GM19043 (cell line): ENCODE measurements around the gene HS3ST3A1.

ENCODE experiments used
- ATAC-seq: cut with Tn5 transposase; IDR thresholded peaks from one replicate; pipeline ENCODE4 v1.9.1; 2021; ENCODE audit warnings: low read depth; ENCODE audit not compliant: unreplicated experiment

HS3ST3A1 gene

DNA sequence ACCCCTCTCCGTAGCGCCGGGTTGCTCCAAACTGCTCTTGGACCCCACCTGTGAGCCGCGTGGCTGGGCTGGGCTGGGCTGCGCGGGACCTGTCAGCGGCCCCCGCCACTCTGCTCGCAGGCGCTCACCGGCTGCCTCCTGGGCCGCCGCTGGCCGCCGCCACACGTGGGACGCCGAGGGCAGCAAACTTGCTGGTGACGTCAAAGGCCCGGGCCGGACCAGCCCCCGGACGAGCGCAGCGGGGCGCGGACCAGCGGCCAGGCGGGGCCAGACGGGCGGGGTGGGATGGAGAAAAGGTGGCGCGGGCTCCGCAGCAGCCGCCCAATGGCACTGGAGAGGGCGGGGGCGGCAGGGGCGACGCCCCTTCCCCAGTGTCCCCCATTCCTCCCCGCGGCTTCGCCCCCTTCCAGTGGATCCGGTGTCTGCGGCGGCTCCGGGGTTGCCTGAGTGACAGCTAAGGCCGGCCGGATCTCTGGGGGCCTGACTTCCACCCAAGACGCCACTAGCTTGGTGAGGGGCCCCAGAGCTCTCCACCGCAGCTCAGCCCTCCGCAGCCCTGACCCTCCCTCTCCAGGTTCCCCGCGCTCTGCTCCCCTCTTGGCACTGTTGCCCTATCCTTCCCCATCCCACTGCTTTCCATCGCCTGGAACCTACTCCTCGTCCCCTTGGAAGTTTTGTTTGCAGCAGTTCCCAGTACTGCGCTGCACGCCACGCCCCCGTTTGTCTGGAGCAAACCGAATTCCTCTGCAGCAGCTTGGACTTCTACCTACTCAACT, at the start of gene HS3ST3A1:
HS3ST3A1 (minus strand) TSS at position 154 of the 776 bp plus-strand sequence. CDS start 800 bp downstream, outside the sequence.
- no peak for ATAC-seq

DNA sequence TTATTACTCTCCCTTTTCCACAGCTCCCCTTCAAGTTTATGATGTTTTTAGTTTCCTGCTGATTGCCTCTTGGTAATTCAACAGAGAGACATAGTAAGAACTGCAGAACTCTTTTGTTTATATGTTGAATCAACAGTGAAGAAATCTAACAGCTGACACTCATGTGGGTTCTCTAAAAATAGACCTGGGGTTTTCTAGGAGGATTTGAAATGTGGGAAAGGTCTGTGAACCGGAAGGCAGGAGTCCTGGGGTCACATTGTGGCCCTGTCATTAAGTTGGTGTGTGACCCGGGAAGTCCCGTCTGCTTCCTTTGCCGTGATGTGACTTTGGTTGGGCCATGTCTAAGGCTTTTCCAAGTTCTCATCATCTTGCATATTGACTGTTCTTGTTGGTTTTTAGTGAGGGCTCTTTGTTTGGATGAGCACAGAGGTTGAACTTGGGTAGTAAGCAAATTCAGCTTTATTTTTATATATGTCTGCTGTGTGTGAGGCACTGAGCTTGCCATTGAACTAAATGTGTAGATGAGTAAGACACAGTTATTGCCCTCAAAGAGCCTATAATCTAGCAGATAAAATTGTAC, 48.5 kb upstream of the HS3ST3A1 start:
- no peak for ATAC-seq

DNA sequence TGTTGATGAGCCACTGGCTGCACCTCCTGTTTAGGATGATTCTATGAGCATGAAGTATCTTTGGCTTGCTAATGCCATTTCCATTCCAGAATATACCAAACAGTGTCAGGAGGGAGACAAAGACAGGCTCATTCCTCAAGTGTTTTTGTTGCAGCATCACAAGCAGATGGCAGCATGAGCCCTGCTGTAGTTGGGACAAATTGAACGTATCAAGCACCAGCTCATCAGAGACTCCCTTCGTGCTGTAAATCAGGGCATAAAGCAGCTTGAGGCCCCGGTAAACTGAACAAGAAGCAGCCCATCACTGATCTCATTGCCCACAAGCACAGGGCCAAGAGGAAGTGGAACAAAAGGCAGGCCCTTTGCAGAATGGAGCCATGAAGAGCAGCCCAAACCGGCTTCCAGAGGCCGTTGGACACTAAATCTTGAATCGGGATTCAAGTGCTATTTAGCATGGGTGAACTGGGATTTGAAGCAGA, 45.9 kb upstream of the HS3ST3A1 start:
- no peak for ATAC-seq

DNA sequence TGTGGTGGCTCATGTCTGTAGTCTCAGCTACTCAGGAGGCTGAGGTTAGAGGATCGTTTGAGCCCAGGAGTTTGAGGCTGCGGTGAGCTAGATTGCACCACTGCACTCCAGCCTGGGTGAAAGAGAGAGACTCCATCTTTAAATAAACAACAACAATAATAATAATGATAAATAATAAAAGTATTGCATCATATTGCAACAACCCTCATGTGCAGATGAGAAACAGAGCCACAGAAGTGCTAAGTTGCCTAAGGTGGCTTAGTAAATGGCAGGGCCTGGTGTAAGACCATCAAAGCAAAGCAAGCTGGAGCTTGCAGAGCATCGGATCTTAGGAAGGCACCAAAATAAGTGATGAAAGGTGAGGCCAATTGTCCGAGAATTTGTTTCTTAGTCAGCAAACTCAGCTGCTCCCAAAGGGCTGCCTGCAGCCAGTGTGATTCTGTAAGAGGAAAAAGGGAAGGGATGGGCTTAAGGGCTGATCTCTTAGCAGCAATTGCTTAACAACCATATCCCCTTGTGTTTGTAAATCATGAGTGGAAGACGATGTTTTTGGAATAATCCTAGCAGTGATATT, 45.3 kb upstream of the HS3ST3A1 start:
- no peak for ATAC-seq

DNA sequence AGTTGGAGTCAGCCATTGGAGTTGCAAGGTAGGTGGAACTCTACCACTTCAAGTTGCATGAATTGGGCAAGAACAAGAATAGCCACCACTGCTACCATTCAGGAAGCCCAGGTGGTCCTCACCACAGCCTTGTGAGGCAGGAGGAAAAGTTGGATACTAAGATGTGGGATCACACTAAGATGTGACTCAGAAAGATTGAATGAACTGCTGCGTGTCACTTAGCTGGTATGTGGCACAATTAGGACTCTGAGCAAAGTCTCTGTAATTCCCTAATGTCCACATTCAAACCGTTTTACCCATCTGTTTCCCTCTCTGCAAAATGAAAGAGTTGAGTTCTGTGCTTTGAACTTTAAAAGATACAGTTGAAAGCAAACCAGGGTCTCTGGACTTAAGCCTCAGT, 44.7 kb upstream of the HS3ST3A1 start:
- ATAC-seq = no peak

DNA sequence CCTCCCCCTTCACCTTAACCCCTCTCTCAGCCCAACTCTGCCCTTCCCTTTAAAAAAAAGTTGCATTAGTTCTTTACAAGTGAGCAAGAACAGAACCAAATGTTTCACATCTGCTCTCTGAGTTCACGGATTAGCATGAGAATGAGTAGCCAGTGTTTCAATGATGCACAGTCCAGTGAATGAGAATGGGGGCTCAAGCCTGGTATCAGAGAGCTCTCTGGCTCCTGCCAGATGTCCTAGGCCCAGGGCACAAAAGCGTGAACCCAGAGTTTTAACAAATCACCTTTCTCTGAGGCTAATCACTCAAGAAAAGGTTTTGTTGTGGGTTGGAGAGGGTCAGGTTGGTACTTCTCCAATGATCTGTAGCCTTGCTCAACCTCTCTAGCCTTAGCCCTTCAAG, 41.5 kb upstream of the HS3ST3A1 start:
- no peak for ATAC-seq

DNA sequence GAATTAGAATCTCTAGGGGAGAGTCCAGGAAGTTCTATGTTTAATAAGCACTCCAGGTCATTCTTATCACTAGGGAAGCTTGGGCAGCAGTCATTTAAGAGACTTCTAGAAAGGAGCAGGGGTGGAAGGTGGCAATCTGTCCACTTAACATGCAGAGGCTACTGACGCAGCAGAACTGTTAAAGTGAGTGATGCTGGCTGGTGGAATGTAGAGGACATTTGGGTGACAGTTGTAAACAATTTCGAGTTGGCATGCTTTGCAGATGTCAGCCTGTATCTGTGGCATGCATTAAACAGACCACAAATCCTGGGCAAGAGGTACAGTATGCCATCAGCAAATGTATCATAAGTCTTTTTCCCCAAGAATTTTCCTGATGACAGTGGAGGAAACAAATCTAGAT, 40.5 kb upstream of the HS3ST3A1 start:
- ATAC-seq = no peak

DNA sequence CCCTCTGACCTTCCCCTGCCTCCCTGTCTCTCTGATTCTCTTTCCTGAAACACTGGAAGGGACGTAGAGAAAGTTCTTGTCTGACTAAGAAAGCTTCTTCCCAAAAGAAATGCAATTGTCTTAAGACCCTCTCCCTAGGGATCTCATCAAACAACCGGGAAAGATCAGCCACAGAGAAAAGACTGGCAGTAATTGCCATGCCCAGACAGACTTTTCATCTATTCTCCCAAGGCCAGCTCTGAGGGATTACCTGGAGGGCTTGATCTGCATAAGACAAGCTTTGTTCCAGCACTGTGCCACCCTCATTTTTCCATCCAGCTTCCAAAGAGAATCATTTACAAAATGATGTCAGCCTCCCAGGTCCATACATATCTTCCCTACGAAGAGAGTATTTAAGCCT, 38.8 kb upstream of the HS3ST3A1 start:
- ATAC-seq = no peak

DNA sequence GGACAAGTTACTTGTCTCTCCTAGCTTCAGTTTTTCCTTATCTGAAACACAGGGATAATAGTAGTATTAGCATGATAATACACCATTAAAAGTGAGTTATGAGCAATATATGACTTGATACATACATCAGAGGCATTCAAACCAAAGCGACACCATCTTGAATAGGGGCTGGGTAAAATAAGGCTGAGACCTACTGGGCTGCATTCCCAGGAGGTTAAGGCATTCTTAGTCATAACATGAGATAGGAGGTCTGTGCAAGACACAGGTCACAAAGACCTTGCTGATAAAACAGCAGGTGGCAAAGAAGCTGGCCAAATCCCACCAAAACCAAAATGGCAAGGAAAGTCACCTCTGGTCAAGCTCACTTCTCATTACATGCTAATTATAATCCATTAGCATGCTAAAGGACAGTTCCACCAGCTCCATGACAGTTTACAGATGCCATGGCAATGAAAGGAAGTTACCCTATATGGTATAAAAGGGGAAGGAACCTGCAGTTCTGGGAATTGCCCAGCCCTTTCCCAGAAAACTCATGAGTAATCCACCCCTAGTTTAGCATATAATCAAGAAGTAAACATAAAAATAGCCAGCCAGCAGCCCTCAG, 37.2 kb upstream of the HS3ST3A1 start:
- no peak for ATAC-seq

DNA sequence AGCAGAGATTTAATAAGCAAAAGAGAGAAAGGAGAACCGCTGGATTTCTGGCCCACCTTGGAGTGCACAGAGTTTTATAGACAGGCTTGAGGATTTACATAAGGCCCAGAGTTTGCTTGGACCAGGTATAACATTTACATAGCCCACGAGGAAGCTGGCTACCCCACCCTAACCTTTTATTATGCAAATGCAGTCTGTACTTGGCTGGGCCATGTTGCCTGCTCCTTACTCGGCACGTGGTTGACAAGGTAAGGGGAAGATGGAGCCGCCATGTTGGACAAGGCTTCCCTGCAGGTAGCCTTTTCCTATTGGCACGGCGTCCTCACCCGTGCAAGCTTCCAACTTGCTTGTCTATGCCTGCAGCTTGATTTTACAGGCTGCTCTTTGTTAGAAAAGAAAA, 35.2 kb upstream of the HS3ST3A1 start:
- no peak for ATAC-seq

DNA sequence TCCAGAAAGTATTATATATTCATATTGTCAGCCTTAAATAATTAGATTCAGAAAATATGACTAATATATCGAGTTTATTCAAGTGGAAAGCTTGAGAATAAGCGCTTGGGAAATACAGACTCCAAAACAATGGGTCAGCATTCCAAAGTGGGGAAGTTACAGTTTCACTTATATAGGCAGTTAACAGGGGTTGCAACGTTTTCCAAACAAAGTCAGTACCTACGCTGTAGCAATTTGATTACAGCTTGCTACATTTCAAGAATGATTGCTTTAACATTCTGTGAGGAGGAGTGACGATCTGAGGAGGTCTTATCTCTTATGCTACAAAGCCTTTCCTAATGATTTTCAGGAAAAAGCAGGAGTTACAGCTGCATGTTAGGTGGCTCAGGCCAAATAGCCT, 34.2 kb upstream of the HS3ST3A1 start:
- ATAC-seq = no peak

DNA sequence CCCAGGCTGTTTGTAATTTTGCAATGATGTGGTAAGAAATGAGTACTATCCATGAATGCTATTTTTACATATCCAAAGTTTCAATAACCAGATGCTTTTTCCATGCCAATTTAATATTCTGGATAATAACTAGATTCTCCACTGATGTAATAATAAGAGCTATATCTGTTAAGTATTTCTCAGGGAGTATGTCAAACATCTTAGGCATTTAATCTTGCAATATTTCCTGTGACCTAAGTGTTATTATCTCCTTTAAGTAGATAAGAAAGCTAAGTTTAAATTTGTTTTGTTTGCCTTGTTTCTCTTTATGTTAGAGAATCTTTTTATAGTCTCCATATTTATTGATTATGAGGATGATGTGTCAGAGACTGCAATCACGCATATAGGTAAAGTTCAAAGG, 32.3 kb upstream of the HS3ST3A1 start:
- ATAC-seq = no peak

DNA sequence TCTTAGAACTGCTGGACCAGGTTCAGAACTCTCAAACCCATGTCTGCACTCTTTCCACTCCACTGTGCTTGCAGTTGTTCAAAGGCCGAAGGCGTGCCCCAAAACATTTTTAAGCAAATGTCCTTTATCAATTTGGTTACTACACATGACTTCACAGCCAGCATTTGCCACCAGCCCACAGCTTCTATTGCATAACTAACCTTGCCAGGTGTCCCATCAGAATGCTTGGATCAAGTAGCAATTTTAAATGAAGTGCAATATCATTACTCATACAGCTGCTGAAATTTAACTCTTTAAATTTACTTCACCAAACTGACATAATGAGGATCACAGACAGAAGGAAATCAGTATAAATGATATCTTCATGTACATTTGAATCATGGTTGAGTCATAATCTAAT, 29.8 kb upstream of the HS3ST3A1 start:
- no peak for ATAC-seq

DNA sequence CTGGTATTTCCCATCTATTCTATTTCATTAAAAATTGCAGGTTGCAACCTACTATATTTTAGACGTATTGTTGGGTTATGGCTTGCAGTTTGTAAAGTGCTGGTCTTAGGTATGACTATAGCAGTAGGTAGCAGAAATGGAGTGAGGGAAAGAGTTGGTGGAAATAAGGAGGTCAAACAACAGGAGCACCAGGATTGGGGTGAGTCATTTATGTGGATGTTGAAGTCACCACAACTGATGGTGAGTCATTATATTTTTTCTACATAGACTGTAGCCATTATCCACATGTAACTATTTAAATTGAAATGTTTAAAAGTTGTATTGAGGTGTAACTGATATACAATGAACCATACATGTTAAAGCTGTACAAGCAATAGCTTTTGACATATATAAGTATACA, 25.0 kb upstream of the HS3ST3A1 start:
- no peak for ATAC-seq

DNA sequence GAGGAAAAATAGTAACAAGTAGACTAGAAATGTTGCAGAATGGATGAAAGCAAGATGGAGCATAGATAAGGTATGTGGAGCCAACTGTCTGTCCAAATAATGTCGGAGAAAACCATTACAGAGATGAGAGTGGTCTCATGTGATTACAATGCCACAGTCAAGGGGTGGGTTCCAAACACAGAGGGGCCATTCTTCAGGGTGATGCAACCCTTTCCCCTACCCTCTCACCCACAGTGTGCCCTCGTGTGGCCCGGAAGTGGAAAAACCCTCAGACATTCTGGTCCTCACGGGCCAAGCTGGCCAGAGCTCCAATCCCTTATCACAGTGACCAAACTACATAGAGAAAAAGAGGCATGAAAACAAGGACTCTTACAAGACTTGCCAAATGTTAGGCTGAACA, 17.7 kb upstream of the HS3ST3A1 start:
- ATAC-seq = no peak

DNA sequence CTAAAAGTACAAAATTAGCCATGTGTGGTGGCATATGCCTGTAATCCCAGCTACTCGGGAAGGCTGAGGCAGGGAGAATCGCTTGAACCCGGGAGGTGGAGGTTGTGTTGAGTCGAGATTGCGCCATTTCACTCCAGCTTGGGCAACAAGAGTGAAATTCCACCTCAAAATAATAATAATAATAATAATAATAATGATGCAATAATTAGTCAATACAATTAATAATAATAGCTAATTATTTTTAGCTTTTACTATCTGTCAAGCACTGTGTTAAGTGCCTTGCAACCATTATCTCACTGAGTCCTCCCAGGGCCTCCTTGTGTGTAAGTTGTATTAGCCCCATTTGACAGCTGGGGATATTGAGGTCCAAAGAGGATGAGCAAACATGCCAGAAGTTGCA, 14.3 kb upstream of the HS3ST3A1 start:
- ATAC-seq = no peak

DNA sequence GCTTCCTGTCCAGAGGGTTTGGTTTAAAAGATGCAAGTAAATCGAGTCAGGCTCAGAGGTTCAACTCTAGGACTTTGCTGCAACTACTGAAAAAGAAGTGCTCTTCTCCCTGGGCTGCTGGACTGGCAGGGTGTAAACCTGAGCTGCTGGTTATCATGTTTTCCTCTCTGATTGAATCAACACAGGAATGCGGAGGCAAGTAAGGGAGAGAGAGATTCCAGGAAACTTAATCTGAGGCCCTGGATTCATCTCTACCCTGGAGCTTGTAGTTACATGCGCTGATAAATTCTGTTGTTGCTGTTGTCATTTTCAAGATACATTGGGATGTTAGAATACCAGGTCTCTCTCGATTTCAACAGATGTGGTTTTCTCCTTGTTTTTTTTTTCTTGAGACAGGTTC, 8.2 kb upstream of the HS3ST3A1 start:
- no peak for ATAC-seq

DNA sequence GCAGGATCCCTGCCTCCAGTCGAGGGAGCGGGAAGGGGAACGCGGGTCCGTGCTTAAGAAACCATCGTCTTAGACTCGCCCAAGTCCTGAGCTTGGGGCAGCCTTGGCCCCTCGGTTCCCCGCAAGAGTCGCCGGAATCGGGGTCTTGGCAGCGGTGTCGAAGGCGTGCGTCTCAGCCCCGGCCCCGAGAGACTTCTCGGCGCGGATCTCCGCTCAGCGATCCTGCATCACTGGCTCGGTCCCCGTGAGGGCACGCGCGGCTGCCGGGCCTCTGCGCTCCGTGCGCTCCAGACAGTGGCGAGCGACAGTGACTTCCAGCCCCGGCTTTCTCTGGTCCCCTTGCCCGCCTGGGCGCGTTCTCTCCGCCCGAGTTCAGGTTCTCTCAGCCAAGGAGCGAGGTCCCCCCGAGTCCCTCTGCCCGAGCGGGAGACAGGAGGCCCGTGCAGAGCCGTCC, 380 bp downstream of the HS3ST3A1 start:
- ATAC-seq = no peak

DNA sequence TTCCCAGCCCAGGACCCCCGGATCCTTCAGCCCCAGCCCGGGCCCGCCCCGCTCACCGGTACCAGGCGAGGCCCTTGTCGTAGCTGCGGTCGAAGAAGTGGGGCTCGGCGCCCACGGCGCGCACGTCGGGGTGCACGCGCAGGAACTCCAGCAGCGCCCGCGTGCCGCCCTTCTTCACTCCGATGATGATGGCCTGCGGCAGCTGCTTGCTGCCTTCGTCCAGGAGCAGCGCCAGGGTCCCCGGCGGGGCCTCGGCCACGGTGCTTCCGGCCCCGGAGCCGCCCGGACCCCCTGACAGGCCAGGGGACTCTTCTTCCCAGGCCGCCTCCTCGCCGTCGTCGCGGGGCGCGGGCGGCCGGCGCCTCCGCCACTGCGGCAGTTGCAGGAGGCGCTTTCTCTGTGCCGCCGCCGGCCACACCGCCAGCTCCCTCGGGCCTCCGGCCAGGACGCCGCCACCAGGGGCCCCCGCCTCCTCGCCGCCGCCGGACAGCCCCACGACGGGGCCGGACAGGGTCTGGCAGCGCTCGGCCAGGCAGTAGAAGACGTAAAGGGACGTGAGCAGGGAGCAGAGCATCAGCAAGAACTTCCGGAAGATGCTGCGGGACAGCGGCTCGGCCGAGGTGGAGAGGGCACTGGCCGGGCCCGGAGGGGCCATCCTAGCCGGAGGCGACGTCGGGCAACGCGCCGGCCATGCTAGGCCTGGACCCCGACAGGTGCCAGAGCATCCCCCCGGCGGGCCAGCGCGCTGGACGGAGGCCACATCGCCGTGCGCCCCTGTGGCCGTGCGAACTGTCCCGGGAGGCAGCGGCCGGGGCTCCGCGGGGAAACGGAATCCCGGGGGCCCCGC, 1.0 kb downstream of the HS3ST3A1 start:
- ATAC-seq = no peak

DNA sequence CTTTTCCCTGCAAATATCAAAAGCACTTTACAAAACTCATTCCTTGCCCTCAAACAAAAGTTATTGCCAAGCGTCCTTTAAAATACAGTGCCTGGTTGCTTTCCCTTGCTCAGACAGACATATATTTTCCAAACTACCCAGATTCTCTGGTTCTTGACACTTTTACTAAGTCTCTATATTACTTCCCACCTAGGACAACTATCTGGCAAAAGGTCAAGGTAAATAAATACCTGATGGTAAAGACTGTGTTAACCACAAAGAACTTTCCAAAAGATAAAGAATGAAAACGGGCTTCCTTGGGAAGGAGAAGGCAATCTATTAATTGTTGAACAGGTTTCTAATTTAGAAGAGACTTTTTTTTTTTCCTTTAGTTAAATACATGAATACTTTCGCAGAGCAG, 1.9 kb downstream of the HS3ST3A1 start:
- ATAC-seq = no peak

DNA sequence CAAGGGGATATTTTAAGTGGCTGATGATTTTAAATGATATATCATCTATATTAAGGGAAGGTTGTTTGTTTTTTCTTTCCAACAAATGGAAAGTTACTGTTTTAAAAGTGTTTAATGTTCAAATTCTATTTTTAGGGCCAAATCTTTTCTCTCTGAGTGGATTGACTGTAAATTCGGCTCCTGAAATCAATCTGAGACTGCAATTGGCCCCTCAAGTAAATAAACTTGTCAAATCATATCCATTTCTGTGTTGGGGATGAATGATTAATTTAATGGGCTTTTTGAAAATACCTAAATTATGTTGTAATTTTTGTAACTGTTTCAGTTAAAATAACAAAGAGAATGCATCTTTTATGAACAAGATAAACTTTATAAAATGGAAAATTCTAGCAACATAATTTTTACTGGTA, 2.6 kb downstream of the HS3ST3A1 start:
- no peak for ATAC-seq
